Stimulated activated CD8-positive, alpha-beta memory T cell treated with anti-CD3 and anti-CD28 coated beads, Interleukin-4, amount 100 ng/mL, for 4 hours (primary cell): ENCODE data around the gene DDX1.

Experiments used
- DNase-seq, 2 donors: peaks; one replicate each; pipeline ENCODE4 v3.0.0-alpha.2; 2020; ENCODE audit warnings: low read depth in 2 of 2, low spot score in 1 of 2

Gene DDX1

DNA sequence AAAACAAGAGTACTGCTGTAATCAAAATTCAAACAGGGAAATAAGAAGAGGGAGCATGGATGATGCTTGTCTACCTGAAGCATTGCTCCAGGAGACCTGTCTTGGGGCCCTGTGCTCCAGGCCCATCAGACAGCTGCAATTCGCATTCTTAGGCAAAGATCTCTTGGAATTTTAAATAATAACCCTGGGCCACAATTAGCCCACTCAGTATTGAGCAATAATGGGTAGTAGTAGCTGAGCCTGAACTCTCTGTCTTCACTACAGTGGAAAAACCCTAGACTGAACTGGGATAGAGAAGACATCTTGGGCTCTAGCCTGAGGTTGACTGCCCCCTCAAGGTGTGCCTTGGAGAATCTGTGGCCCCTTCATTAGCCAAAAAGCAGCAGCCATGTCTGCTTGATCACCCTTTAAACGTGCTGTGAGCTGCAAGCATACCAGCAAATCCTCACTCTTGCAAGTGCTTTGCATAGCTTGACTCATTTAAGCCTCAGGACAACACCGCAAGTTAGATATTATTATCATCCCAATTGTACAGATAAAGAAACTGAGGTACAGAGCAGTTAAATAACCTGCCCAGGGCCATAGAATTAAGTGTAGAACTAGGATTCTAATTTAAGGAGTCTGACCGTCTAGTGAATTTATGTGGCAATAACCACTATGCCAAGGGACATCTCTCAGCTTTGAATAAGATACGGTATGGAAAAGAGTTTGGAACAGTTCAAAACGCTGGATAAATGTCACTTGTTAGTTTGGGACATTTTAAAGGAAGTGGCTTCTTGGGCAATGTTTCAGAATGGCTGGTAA lies 69.0 kb downstream of the DDX1 start:
- no peak for DNase-seq

DNA sequence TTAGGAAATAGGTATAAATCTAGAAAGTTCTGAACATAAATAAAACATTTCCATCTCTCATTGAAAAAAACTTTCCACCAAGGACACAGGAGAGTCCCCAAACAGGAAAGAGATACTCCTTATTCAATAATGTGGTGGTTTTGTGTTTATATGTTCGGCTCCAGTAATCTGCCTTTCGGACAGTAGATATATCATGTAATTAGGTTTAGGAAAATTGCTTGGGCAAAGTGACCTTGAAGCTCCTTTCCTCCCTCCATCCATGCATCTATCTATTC lies 69.6 kb downstream of the DDX1 start:
- DNase-seq = no peak

DNA sequence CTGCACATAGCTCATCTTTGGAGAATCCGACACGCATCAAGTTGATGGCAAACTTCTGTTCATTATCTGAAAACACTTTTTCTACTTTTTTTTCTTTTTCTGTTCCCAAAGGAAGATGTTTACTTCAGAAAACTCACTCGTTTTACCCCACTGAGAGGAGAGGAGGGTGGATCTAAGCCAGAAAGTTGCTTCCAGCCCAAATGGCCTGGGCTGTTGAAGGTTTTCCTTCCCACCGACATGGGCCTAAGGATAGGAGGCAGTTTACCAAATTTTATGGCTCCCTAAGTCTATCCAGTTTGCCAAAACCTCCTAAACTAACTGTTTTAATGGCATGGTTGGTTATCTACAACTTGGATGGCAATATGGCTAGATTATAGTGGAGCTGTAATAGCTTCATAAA lies 70.4 kb downstream of the DDX1 start:
- no peak for DNase-seq

DNA sequence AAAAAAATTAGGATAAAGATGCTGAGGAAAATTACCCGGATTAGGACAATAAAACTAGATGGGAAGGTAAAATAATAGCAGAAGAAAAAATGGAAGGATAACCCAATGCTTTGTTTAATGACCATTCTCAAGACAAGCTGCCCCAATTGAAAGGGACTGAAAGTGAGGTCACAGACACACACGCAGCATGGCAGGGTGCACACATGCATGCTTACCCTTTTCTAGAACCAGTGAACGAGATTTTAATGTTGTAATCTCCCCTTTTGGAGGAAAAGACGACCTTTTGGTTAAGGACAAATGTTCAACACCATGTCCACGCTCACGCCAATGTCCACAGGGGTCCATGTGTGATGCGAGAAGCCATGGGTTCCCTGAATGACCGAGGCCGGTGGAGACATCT lies 70.9 kb downstream of the DDX1 start:
- DNase-seq = no peak

DNA sequence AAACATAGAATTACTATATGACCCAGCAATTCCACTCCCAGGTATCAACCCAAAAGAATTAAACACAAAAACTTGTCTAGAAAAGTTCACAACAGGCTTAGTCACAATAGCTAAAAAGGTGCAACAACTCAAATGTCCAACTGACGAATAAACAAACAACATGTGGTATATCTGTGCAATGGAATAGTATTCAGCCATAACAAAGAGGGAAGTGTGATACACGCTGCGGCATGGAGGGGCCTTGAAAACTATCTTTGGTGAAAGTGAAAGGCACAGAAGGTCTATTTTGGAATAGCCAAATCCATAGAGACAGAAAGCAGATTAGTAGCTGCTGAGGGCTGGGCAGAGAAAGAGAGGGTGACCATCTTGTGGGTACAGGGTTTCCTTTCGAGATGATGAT lies 72.1 kb downstream of the DDX1 start:
- no peak for DNase-seq

DNA sequence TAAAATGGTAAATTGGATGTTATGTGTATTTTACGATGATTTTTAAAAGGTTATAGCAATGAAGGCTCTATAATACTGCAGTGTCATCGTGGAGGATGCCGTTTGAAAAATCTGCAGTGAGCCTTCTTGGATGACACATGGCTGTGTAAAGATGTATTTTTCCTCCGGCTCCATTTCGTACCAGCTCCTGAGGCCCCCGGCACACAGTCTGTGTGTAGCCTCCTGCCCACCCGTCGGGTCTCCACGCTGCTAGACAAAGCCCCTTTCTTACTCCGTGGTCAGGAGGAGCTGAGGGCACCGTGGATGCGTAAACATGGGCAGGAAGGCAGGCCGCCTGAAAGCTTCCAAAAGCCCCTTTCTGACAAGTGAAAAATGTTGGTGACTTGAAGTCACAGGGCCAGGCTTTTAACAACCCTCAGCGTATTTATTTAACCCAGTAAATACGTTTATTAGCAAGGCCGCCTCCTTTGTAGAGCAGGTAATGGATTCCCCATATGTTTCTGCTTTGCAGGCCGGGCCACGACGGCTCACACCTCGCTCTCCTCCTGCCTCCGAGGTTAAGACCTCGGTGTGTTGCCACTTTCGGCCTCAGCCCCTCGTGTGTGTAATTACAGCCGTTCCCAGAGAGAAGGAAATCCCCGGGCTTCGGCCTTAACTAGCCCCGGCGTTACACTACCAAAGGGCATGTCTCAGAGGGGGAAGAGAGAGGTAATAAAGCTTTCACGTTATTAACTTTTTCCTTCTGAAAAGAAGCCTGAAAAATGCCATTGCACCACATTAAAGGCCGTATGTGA lies 72.8 kb downstream of the DDX1 start:
- DNase-seq = no peak

DNA sequence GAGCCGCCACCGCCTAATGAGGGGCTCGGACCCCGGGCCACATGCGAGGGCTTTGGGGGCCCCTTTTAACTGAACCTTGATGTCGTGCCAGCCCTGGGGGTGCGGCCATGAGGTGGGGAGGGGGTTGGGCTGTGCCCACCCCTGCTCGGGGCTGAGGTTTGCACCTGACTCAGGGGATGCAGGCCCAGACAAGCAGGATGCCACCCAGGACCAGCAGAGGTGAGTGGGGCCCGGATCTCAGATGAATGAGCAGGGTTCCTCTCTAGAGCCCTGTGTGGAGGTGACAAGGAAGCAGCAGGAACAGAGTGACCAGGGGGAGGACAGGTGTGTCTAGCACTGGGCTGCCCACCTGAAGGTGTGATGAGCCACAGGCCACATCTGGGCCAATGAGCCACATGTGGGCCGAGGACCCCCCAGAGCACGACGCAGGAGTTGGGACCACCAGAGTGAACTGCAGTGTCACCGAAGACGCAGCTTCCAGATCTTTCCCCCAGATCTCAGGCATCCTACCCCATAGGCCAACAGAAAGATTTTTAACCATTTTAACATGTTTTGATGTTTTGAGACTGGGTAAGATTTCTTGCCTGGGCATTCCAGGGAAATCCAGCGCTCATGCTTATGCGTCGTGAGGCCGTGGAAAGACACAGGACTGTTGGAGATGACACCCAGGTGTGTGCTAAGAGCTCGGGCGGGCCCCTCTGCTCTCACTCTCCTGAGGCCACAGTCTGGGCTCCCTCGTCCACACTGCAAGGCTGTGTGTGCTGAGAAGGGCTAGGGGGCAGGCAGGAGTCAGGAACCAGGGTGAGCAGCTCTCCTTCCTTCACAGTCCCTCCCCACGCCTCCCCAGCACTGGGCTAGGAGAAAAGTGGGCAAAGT lies 73.6 kb downstream of the DDX1 start:
- DNase-seq = no peak

DNA sequence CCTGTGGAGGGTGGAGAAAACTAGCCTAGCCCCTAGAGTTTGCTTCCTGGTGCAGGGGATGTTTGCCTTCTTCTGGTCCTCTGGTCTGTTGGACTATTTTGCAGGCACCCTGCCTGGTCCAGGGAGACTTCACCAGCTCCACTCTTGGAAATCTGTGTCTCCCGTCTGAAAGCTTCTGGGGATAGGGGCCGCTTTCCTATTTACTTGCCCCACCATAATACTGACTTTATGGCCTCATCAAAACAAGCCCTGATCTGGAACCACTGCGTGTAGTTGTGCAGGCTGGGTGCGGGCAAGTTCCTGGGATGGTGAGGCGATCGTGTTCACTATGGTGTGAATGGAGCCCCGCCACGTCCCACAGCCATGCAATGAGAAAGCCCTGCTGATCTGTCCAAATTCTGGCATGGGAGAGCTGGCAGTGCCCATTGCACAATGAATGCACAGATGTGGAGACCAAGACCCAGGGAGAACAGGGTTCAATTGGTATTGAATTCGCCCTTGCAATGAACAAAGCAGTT lies 74.3 kb downstream of the DDX1 start:
- DNase-seq = no peak

DNA sequence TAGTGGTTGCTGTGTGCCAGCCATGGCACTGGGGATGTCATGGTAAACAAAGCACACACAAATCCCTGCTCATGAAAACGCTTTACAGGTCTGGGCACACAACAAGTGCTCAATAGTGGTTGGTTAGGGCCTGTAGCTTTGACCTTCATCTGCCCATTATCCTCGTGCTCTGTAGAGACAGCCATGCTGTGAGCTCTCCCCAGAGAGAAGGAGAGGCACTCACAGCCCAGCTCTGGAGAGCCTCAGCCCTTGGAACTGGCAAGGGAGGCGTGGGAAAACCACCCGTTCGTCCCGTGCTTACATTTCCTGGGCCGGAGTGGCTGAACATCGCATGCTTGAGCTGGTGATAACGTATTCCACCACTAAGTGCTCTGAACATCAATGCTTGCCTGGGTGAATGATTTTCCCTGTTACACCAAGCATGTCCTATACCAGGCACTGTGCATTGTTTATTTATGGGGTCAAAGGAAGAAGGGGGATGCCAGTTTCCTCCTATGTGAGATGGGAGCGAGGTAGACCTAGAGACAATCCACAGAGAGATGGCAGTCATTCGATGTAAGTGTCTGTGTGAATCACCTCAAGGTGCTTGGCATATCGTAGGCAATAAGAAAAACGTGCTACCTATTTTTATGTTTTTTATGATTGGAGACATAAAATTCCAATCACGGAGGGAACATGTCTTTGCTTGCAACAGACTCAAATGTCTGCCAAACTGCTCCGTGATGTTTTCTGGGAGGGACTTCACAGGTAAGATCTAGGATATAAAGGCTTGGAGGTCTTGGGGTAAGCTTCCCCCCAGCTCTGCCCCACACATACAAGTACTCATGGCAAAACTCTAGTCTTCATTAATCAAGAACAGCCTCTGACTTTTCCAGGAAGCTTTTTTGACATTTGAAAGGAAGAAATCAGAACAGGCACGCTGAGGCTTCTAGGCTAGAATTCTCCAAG lies 75.5 kb downstream of the DDX1 start:
- no peak for DNase-seq

DNA sequence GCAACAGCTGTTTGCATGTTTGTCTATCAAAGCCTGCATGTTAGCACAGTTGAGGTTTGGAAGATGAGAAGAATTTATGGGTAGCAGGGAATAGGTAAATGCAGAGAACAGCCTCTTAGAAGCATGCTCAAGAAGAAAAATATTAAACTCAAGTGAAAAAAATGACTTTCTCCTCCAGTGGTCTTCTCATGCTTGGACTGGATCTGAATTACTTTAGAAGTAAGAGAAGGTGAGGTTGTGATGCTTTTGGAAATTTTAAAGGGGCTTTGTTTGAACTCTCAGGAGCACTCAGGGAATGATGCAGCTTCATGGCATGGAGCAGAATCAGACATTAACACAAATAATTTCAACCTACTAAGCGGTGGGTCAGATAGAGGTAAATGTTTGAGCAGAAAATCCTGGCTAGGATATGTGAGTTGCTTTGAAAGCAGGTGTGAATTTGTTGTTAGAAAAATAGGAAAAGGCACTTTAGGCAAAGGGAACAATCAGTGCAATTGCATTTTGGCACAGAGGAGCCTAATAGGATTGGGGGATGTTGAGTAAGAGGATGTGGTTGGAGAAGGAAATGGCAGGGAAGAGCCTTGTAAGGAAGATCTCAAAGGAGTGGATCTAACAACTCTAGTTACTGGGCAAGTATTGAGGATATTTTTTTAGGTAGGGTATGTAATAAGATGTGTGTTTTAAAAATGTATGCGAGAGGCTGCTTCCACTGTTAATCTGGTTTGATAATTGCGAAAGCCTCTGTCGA lies 76.3 kb downstream of the DDX1 start:
- DNase-seq = no peak

DNA sequence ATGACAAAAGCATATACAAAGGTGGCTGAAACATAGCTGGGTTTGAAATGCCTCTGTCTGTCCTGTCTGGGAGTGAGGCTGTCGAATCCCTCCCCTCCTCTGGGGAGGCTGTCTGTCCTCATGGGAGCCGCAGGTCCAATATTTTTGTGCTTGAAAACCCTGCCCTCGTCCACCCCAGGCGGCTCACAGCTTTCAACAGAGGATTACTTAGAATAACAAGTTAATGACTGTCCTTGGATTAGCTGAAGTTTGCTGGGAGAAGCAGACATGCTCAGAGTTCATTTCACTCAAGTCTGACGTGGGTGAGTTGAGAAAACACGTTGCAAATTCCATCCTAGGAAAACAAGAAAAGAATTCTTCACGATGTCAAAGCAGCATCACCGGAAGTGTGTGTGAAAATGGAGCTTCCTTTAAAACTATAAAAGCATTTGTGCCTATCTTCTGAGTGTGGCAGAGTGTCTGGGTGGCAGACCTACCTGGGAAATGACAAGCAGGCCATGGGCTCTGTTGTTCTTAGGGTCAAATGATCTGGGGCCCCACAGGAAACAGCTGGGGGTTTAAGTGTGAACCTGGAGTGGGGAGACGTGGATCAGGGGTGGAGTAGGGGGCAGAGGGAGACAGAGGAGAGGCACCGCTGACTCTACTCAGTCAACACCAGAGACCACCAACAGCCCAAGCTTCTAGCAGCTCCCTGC lies 77.1 kb downstream of the DDX1 start:
- no peak for DNase-seq

DNA sequence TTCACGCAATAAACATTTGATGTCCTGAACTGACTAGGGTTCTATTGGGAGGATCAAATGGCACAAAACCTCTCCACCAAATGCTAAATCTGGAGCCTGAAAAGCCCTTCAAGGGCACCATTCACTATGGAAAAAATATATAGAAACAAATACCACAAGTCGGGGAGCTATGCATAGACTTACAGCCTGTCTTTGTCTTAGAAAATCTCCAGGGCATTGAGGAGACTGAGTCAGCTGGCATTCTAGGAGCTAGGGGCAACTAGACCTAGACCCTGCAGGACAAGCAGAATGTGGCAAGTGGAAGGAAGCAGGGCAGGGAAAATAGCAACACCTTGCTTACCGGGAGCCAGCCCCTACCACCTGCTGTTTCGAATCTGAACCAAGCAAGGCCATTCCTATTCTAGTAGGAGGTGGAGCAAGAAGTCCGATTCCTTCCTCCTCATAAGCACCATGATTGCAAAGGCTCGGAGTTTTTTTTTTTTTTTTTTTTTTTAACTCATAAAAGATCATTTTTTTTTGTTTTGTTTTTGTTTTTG lies 77.8 kb downstream of the DDX1 start:
- DNase-seq = no peak

DNA sequence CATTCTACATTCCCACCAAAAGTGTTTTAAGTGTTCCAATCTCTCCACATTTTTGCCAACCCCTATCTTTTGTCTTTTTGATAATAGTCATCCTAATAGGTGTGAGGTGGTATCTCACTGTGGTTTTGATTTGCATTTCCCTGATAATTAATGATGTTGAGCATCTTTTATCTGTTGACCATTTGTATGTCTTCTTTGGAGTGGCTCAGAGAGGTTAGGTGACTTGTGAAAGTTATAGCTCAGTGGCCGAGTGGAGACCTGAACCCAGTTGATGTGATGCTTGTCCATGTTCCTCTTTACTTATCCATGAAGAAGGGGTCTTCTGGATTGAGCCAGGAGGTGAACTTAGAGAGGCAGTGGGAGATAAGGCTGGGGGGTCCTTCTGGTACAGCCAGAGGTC lies 78.8 kb downstream of the DDX1 start:
- no peak for DNase-seq

DNA sequence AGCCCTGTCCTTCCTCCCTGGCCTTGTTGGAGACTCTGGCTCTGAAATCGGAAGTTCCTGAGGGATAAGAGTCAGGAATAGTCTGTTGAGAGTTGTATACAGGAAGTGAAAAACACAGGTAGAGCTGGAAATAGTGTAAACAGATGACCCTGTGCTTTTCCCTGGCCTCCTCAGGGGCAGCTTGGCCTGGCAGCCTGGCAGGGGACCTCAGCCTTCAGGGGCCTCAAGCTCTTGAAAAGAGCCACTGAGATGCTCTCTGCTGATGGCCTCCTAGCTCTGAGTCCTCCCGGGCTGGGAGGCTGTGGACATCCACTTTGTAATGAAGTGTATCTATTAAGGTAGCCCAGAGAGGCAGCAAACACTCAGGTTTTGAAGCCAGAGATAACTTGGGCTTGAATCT lies 79.3 kb downstream of the DDX1 start:
- DNase-seq = no peak

DNA sequence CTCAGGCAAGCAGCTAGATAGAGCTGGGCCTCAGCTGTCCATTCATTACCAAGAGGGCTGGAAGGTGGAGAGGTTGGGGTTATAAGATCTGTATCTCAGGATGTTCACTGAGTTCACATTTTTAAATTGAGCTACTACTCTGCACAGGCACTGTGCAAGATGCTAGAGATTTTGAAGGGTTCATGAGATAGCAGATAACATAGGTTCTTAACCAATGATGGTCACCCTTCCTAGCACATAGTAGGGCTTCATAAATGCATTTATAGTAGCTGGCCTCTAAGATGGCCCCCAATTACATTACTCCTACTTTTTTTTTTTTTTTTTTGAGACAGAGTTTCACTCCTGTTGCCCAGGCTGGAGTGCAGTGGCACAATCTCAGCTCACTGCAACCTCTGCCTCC lies 79.7 kb downstream of the DDX1 start:
- DNase-seq = no peak

DNA sequence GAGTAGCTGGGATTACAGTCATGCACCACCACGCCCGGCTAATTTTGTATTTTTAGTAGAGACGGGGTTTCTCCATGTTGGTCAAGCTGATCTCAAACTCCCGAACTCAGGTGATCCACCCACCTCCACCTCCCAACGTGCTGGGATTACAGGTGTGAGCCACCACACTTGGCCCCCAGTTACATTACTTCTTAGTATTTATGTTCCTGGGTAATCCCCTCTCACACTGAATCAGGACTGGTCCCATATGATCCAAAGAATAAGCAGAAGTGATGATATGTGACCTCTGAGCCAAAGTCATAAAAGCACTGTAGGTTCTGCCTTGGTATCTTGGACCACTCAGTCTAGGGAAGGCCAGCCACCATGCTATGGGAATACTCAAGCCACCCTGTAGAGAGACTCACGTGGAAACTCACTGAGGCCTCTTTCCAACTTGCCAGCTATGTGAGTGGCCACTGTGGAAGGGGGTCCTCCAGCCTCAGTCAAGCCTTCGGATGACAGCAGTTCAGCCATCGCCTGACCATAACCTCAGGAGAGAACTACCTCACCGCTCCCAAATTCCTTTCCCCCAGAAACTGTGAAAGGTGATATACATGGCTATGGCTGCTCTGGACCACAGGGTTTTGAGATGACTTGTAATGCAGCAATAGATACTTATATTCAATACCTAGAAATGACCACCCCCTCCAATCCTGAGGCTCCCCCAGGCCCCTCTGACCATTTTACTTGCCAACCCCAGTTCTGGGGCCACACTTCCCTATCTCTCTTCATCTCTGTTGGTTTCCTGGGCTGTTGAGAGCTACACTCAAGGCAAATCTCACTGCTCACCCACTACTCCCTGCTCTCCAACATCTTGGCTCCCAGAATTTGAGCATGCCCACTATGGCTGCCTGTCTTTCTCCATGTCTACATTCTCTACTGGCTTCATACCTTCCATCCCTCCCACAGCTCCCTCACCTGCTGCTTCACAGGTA lies 80.5 kb downstream of the DDX1 start:
- no peak for DNase-seq

DNA sequence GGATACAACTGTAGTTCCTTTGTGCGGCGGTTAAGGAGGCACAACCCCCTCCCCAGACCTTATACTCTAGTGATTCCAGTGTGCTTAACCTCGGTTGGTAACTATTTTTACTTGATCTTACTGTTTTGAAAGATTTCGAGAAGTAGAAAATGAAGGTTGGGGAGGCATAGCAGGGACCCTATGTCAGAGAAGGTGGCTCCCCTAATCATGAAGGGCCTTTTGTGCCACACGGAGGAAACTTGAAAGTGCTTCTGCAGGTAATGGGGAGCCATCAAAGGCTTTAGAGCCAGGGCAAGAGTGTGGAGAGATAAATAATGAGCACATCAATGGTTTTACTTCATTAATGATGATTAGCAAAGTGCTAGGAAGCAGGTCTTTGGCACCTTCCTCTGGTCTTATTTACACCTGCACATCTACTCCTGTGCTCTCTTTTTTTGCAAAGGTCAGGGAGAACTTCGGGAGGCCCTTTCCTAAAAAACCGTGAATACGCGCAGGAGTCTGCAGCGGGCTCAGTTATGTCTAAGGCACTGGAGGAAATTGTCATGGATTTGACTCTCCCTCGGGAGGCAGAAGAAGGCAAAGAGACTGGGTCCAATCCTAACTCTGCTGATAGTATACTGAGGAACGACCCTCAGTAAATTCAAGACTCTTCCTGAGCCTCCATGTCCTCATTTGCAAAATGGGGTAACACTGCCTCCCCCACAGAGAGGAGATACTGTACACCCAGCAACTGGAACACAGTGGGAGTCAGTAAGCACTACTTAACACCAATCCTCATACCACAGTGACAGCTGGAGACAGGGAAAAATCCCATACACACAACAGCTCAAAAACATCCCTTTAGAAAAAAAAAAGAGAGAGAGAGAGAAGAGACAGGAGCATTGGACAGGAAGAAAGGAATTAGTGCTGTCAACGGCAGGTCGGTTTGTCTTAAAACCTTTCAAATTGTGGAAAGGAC lies 81.6 kb downstream of the DDX1 start:
- no peak for DNase-seq
